ENCODE data around the gene BNIP2. TPM values are rescaled to one million over a fixed set of nuclear protein-coding genes. Genes with fewer than 3 reads are reported as not detected.

The BNIP2 gene
- total and polyA plus RNA-seq, 11 donors, result 36.8 to 103 (median 78.6) TPM

DNA sequence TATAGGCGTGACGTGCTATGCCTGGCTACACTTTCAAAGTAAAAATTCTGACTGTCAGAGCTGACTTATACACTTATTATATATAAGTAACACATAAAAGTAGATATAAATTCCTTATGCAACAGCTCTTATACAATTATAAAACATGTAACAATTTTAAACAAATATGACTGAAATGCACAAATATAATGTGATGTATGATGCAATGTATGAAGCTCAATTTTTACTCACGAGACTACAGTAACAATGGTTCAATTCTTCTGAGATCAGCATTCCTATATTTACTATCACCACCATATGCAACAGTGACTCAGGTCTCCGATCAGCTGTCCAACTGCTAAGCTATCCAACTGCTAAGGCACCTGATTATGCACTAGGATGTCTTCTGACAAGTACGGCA, 8.2 kb downstream of the BNIP2 start:
- no peak overlapping the region for H3K27ac ChIP-seq
- intact Hi-C loops (cut with DNase I), result no loop called here
- peaks cover 0 to 81% (median 67%) of the 10 kb centered on the region in 9 donors for H3K36me3 ChIP-seq
- no peaks in the 10 kb centered on the region for H3K9me3 ChIP-seq
- 80 to 98% (median 94%) methylated on average over 4 of the region's 5 CpGs for WGBS, 4 donors
- ATAC-seq (no peak), DNase-seq (no peak)
- H3K4me1 ChIP-seq, result peaks cover 0 to 36% (median 12%) of the 10 kb centered on the region in 12 donors
- no peak overlapping the region for H3K4me3 ChIP-seq
- H3K27me3 ChIP-seq, result no peaks in the 10 kb centered on the region
- no peak for TF ChIP-seq POLR2A (IDR thresholded peaks at IDR 0.05)
- TF ChIP-seq, protein P1, sequence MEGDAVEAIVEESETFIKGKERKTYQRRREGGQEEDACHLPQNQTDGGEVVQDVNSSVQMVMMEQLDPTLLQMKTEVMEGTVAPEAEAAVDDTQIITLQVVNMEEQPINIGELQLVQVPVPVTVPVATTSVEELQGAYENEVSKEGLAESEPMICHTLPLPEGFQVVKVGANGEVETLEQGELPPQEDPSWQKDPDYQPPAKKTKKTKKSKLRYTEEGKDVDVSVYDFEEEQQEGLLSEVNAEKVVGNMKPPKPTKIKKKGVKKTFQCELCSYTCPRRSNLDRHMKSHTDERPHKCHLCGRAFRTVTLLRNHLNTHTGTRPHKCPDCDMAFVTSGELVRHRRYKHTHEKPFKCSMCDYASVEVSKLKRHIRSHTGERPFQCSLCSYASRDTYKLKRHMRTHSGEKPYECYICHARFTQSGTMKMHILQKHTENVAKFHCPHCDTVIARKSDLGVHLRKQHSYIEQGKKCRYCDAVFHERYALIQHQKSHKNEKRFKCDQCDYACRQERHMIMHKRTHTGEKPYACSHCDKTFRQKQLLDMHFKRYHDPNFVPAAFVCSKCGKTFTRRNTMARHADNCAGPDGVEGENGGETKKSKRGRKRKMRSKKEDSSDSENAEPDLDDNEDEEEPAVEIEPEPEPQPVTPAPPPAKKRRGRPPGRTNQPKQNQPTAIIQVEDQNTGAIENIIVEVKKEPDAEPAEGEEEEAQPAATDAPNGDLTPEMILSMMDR (IDR thresholded peaks at IDR 0.05), result no peak

DNA sequence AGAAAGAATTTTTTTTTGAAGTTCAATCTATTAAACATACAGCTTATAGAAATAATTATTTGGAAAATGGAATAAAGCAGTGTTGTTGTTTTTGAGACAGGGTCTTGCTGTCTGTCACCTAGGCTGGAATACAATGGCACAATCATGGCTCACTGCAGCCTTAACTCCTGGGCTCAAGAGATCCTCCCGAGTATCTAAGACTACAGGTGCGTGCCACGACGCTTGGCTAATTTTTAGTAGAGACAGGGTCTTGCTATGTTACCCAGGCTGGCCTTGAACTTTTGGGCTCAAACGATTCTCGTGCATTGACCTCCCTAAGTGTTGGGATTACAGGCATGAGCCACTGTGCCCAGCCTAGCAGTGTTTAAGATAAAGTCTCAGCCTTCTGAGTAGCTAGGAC, 8.8 kb downstream of the BNIP2 start:
- DNase-seq, result no peak
- H3K36me3 ChIP-seq, result peaks cover 0 to 86% (median 72%) of the 10 kb centered on the region in 9 donors
- H3K27me3 ChIP-seq, result no peaks in the 10 kb centered on the region
- H3K27ac ChIP-seq, result no peak overlapping the region
- no peak overlapping the region for H3K4me3 ChIP-seq
- WGBS, 4 donors, result 90 to 97% (median 94%) methylated on average over 6 of the region's 6 CpGs
- H3K4me1 ChIP-seq, result peaks cover 0 to 31% (median 7%) of the 10 kb centered on the region in 12 donors
- TF ChIP-seq, protein P1 (IDR thresholded peaks at IDR 0.05), result no peak
- TF ChIP-seq POLR2A (IDR thresholded peaks at IDR 0.05), result no peak
- intact Hi-C loops (cut with DNase I), result no loop called here
- ATAC-seq, result no peak
- no peaks in the 10 kb centered on the region for H3K9me3 ChIP-seq

DNA sequence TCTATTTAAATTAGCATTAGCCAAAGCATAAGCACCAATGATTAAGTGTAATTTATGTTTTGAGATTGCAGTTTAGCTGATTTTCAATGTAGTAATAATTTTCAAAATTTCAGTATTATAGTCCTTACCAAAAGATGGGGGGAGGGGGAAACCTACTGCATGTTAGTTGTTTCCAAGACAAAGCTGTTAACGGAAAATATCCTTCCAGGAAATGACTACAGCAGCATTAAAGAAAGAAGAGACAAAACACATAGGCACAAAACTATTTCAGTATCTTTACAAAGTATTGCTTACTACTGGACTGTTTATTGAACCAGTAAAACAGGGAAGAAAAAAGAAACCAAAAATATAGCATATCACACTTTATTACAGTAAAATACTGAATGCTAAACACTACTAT, 10.5 kb downstream of the BNIP2 start:
- intact Hi-C loops (cut with DNase I), result no loop called here
- DNase-seq (no peak), ATAC-seq (no peak)
- Histone ChIP-seq H3K9me3 (no peaks in the 10 kb centered on the region), H3K27ac (no peak overlapping the region), H3K4me1 (peaks cover 0 to 14% (median 0%) of the 10 kb centered on the region in 12 donors), H3K36me3 (peaks cover 3 to 100% (median 89%) of the 10 kb centered on the region in 9 donors), H3K27me3 (no peaks in the 10 kb centered on the region), H3K4me3 (no peak overlapping the region)
- 50 to 64% (median 52%) methylated on average over 1 of the region's 1 CpG for WGBS, 4 donors
- no peak for TF ChIP-seq POLR2A (IDR thresholded peaks at IDR 0.05)
- TF ChIP-seq, protein P1 (IDR thresholded peaks at IDR 0.05), result no peak

DNA sequence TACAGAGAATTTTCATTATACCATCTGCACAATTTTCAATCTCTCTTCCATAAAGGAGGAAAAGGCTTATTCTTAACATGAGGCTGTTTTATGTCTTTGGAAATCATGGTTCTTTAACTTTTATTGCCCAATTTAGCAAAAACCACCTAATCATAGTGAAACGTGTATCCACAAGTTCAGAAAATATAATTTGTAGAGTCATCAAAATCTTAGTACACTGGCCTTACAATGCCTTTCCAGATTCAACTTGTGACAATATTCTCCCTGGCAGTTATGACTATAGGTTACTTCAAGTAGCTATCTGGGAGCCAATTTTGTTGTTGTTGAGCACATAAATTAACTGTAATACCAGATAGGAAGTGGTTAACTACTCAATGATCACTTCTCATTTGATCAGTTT, 10.9 kb downstream of the BNIP2 start:
- Histone ChIP-seq H3K27ac (no peak overlapping the region), H3K36me3 (peaks cover 3 to 100% (median 94%) of the 10 kb centered on the region in 9 donors), H3K4me1 (peaks cover 0 to 9% (median 0%) of the 10 kb centered on the region in 12 donors), H3K9me3 (no peaks in the 10 kb centered on the region), H3K4me3 (no peak overlapping the region), H3K27me3 (no peaks in the 10 kb centered on the region)
- no peak for ATAC-seq
- intact Hi-C loops (cut with DNase I), result no loop called here
- 75 to 86% (median 81%) methylated on average over 1 of the region's 1 CpG for WGBS, 4 donors
- TF ChIP-seq, protein P1 (IDR thresholded peaks at IDR 0.05), result no peak
- no peak for TF ChIP-seq POLR2A (IDR thresholded peaks at IDR 0.05)
- DNase-seq, result no peak
